Cardiac fibroblast (primary cell): ENCODE results near the gene USP5.

ENCODE experiments used
- DNase-seq, 2 donors: peaks; one replicate each; pipeline versions ENCODE4 v3.0.0 to v3.0.0-alpha.2; 2010; ENCODE audit warnings: low read depth in 2 of 2
- H3K4me3 ChIP-seq, 2 donors: replicated peaks in 1 of 2; 1 replicate in 1 of 2; 2 replicates in 1 of 2; pipeline ENCODE4 v1.5.1; 2011; ENCODE audit warnings: low read depth in 2 of 2, low read length in 2 of 2, mild to moderate bottlenecking in 2 of 2, moderate library complexity in 1 of 2
- CTCF ChIP-seq: IDR thresholded peaks from one replicate; pipeline ENCODE4 v1.5.1; 2011; ENCODE audit warnings: low read depth, mild to moderate bottlenecking, low read length, inconsistent platforms

USP5 gene

GRCh38 chr12:6851921-6852650 is at the start of gene USP5:
TSS of gene USP5 (plus strand) at chr12:6852150. CDS start at chr12:6852180, 30 bp downstream.
- peak; percentile 100 for DNase-seq
- TF ChIP-seq CTCF = no peak
- H3K4me3 ChIP-seq = peak within 1 kb of the TSS; percentile 76 to 96

- DNase-seq = peak in 1 of 2 donors; percentile 22
- no peak overlapping the region for H3K4me3 ChIP-seq
- TF ChIP-seq CTCF = no peak
Observed at GRCh38 chr12:6807170-6807569, 44.8 kb upstream of the USP5 start.

GRCh38 chr12:6809056-6809455 is 42.9 kb upstream of the USP5 start:
- no peak for DNase-seq
- TF ChIP-seq CTCF = no peak
- no peak overlapping the region for H3K4me3 ChIP-seq

- H3K4me3 ChIP-seq = no peak overlapping the region
- DNase-seq = no peak
- TF ChIP-seq CTCF = no peak
Observed at GRCh38 chr12:6810758-6811157, 41.2 kb upstream of the USP5 start.

- no peak for TF ChIP-seq CTCF
- H3K4me3 ChIP-seq = no peak overlapping the region
- DNase-seq = no peak
Observed at GRCh38 chr12:6813363-6813762, 38.6 kb upstream of the USP5 start.

- no peak overlapping the region for H3K4me3 ChIP-seq
- no peak for DNase-seq
- TF ChIP-seq CTCF = no peak
Observed at GRCh38 chr12:6816598-6816997, 35.4 kb upstream of the USP5 start.

GRCh38 chr12:6817098-6817497 is 34.9 kb upstream of the USP5 start:
- H3K4me3 ChIP-seq = no peak overlapping the region
- no peak for TF ChIP-seq CTCF
- DNase-seq = no peak
